HG03103 (cell line): Measurements from ENCODE around the gene KIF11.
A peak's percentile ranks its signal among the peaks of the same experiment; 100 is the strongest.
"Not testable (repeated sequence)": the region's sequence is repeated elsewhere in the genome, so short reads cannot be mapped to it uniquely, and the experiment has no call there.

Source experiments
- ATAC-seq: cut with Tn5 transposase; IDR thresholded peaks from one replicate; pipeline ENCODE4 v1.9.1; 2021; ENCODE audit warnings: low read depth; ENCODE audit not compliant: unreplicated experiment

Gene KIF11

GRCh38 chr10:92590623-92591549 is 2.0 kb upstream of the KIF11 start:
- peak; percentile 5 for ATAC-seq

- ATAC-seq = peak; percentile 72
Measured at GRCh38 chr10:92591550-92592022, 1.3 kb upstream of the KIF11 start.

GRCh38 chr10:92593619-92594588 is 974 bp downstream of the KIF11 start:
- ATAC-seq = no peak

- no peak for ATAC-seq
Measured at GRCh38 chr10:92595505-92595904, 2.6 kb downstream of the KIF11 start.

GRCh38 chr10:92598321-92598720 is 5.4 kb downstream of the KIF11 start:
- ATAC-seq = no peak

GRCh38 chr10:92604841-92605240 is 11.9 kb downstream of the KIF11 start:
- ATAC-seq = no peak

- ATAC-seq = no peak
Measured at GRCh38 chr10:92615515-92615914, 22.6 kb downstream of the KIF11 start.

- ATAC-seq = no peak
Measured at GRCh38 chr10:92619368-92619767, 26.4 kb downstream of the KIF11 start.

GRCh38 chr10:92627845-92628480 is 35.0 kb downstream of the KIF11 start:
- ATAC-seq = no peak

GRCh38 chr10:92629945-92630344 is 37.0 kb downstream of the KIF11 start:
- no peak for ATAC-seq

- no peak for ATAC-seq
Measured at GRCh38 chr10:92638037-92638436, 45.1 kb downstream of the KIF11 start.

GRCh38 chr10:92640107-92640506 is 47.2 kb downstream of the KIF11 start:
- ATAC-seq = no peak

- no peak for ATAC-seq
Measured at GRCh38 chr10:92641492-92641891, 48.6 kb downstream of the KIF11 start.

- no peak for ATAC-seq
Measured at GRCh38 chr10:92644921-92645320, 52.0 kb downstream of the KIF11 start.

GRCh38 chr10:92650864-92651263 is 57.9 kb downstream of the KIF11 start:
- ATAC-seq = not testable (repeated sequence)

GRCh38 chr10:92655426-92655825 is 62.5 kb downstream of the KIF11 start:
- no peak for ATAC-seq

- ATAC-seq = no peak
Measured at GRCh38 chr10:92656266-92656961, 63.5 kb downstream of the KIF11 start.

- no peak for ATAC-seq
Measured at GRCh38 chr10:92657024-92657423, 64.1 kb downstream of the KIF11 start.

- ATAC-seq = no peak
Measured at GRCh38 chr10:92662848-92663247, 69.9 kb downstream of the KIF11 start.

GRCh38 chr10:92664322-92664721 is 71.4 kb downstream of the KIF11 start:
- no peak for ATAC-seq
